Calu3 (cell line): ENCODE data around the gene MGAT5. TPM values are rescaled to one million over a fixed set of nuclear protein-coding genes. Genes with fewer than 3 reads are reported as not detected.

Experiments
- BruUV-seq: library from RNA; stranded (reverse); fragments of 400-500 nt; replicated peaks from 2 replicates; lab custom pipeline; 2021; lab: Mats Ljungman, UMichigan
- CTCF ChIA-PET: fragments of 300-600 bp; sonication (Branson Sonifier 250); formaldehyde crosslinking; loops from one replicate; lab custom pipeline; 2022; ENCODE audit warnings: antibody characterized with exemption; lab: Charles Lee
- DNase-seq: peaks from one replicate; pipeline ENCODE4 v3.0.0; 2022
- H3K27ac Mint-ChIP-seq: one replicate; pipeline ENCODE4 v1.8.0; 2022; ENCODE audit warnings: mixed read lengths; ENCODE audit not compliant: unreplicated experiment
- H3K27me3 Mint-ChIP-seq: one replicate; pipeline ENCODE4 v1.8.0; 2022; ENCODE audit warnings: mixed read lengths; ENCODE audit not compliant: unreplicated experiment
- H3K36me3 Mint-ChIP-seq: one replicate; pipeline ENCODE4 v1.8.0; 2022; ENCODE audit warnings: mild to moderate bottlenecking, moderate library complexity, mixed read lengths; ENCODE audit not compliant: insufficient read depth, unreplicated experiment
- H3K4me1 Mint-ChIP-seq: one replicate; pipeline ENCODE4 v1.8.0; 2022; ENCODE audit warnings: mild to moderate bottlenecking, low read depth, mixed read lengths; ENCODE audit not compliant: unreplicated experiment
- H3K4me3 Mint-ChIP-seq: one replicate; pipeline ENCODE4 v1.8.0; 2022; ENCODE audit warnings: mild to moderate bottlenecking, low read depth, moderate library complexity, mixed read lengths; ENCODE audit not compliant: unreplicated experiment
- H3K9me3 Mint-ChIP-seq: one replicate; pipeline ENCODE4 v1.8.0; 2022; ENCODE audit warnings: low read depth, mixed read lengths; ENCODE audit not compliant: unreplicated experiment
- CTCF ChIP-seq: fragments of 200-600 bp; IDR thresholded peaks from one replicate; pipeline ENCODE4 v1.8.0; 2022; ENCODE audit warnings: antibody characterized with exemption; ENCODE audit not compliant: unreplicated experiment
- intact Hi-C: fragments of 100-400 bp; cut with micrococcal nuclease; formaldehyde crosslinking; loops from one replicate; pipeline ENCODE4 v1.10.0; 2022; ENCODE audit not compliant: unreplicated experiment
- total RNA-seq: library from RNA; stranded (reverse); gene quantifications from 2 replicates; pipeline ENCODE4 v1.2.3, GENCODE V29; 2022

The MGAT5 gene
- total RNA-seq, 1 experiment from 2014 or later: 129 TPM

DNA sequence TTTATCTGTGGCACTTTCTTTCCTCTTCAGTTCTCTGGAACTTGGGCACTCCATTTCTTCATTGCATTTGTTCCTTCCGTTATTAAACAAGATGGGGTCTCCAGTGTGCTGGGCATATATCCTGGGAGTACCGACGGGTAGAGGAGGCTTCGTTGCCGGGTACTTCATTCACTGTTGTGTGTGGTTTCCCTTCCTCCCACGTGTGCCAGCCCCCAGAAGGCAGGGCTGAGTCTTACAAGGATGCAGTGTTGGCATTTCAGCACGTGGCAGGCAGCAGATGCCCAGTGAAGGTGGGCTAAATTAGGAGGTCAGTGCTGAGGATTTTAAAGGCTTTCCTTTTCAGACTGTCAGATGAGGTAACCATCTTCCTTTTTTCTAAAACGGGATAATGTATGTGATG lies 58.6 kb downstream of the MGAT5 start:
- no peaks in the 10 kb centered on the region for H3K4me1 Mint-ChIP-seq
- no peak for TF ChIP-seq CTCF
- no peaks in the 10 kb centered on the region for H3K36me3 Mint-ChIP-seq
- intact Hi-C loops: no loop called here
- no peak for DNase-seq
- no TSS peak for BruUV-seq
- H3K9me3 Mint-ChIP-seq: peaks cover 4% of the 10 kb centered on the region
- H3K27ac Mint-ChIP-seq: no peak overlapping the region
- no peak overlapping the region for H3K4me3 Mint-ChIP-seq
- H3K27me3 Mint-ChIP-seq: no peaks in the 10 kb centered on the region
- CTCF ChIA-PET: no interaction called here

- Mint-ChIP-seq H3K9me3 (peaks cover 2% of the 10 kb centered on the region), H3K36me3 (peaks cover 11% of the 10 kb centered on the region), H3K27ac (no peak overlapping the region), H3K27me3 (no peaks in the 10 kb centered on the region), H3K4me1 (no peaks in the 10 kb centered on the region), H3K4me3 (no peak overlapping the region)
- intact Hi-C loops: no loop called here
- DNase-seq: no peak
- TF ChIP-seq CTCF: no peak
- CTCF ChIA-PET: interaction anchor here (0.6 kb wide), 1 partner anchor 118 kb away, joined by 3 read pairs; no protein-coding TSS in a partner anchor
- BruUV-seq: no TSS peak
These were observed 60.3 kb downstream of the MGAT5 start for GRCh38 chr2:134314202-134314601.

- Mint-ChIP-seq H3K36me3 (peaks cover 14% of the 10 kb centered on the region), H3K4me1 (no peaks in the 10 kb centered on the region), H3K27me3 (no peaks in the 10 kb centered on the region), H3K27ac (no peak overlapping the region), H3K9me3 (no peaks in the 10 kb centered on the region), H3K4me3 (no peak overlapping the region)
- CTCF ChIA-PET: interaction anchor here (0.6 kb wide), 1 partner anchor 118 kb away, joined by 3 read pairs; no protein-coding TSS in a partner anchor
- no peak for DNase-seq
- no peak for TF ChIP-seq CTCF
- intact Hi-C loops: no loop called here
- no TSS peak for BruUV-seq
These were observed 61.0 kb downstream of the MGAT5 start for GRCh38 chr2:134314681-134315368.

- CTCF ChIA-PET: no interaction called here
- Mint-ChIP-seq H3K4me3 (no peak overlapping the region), H3K9me3 (no peaks in the 10 kb centered on the region), H3K27me3 (no peaks in the 10 kb centered on the region), H3K36me3 (peaks cover 14% of the 10 kb centered on the region), H3K27ac (no peak overlapping the region), H3K4me1 (no peaks in the 10 kb centered on the region)
- intact Hi-C loops: no loop called here
- no peak for DNase-seq
- BruUV-seq: no TSS peak
- no peak for TF ChIP-seq CTCF
These were observed 61.6 kb downstream of the MGAT5 start for GRCh38 chr2:134315471-134315870.
